ENCODE data around the gene ACADVL.

The ACADVL gene

GRCh38 chr17:7215652-7216180 is 4.0 kb upstream of the ACADVL start:
- DNase-seq (ENCODE audit: insufficient read length, low spot score) = no peak

DNA sequence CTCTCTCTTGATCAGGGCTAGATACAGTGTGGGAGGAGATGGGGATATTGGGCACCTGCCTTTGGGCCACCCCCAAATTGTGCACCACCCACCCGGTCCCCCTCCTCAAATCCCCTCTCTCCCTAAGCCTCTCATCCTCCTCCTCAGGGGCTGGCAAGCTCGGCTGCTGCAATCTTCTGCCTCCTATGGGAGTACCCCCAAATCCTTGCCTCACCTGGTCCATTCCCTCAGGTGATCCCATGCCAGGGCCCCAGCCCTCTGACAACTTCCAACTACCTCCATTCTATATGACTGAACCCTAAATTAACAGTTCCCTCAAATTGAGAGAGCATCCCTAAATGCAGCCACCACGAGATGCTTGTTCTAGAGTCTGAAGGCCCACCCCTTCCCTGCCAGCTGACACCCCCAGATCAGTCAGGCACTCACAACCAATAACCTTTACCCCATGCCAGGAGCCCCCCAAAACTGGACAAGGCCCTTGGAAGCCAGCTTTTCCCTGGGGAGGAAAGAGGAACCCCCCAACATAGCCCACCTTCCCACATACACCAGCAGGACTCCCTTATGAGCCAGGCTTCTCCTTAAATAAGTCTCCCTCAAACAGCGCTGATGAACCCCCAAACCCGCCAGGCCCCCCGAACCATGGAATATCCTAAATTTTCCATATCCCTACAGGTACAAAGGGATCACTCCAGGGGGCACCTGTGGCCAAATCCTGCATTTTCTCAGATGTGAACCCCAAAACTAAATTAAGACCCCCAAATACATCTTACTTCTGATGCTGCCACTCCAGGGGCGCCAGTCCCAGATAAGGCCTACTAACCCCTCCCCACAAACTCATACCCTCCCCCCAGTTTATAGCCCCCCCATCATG is 3.3 kb upstream of the ACADVL start:
- DNase-seq (ENCODE audit: insufficient read length, low spot score) = no peak
- FAIRE-seq = no peak

More at GRCh38 chr17:7215652-7216180, 4.0 kb upstream of the ACADVL start:
- FAIRE-seq = no peak

DNA sequence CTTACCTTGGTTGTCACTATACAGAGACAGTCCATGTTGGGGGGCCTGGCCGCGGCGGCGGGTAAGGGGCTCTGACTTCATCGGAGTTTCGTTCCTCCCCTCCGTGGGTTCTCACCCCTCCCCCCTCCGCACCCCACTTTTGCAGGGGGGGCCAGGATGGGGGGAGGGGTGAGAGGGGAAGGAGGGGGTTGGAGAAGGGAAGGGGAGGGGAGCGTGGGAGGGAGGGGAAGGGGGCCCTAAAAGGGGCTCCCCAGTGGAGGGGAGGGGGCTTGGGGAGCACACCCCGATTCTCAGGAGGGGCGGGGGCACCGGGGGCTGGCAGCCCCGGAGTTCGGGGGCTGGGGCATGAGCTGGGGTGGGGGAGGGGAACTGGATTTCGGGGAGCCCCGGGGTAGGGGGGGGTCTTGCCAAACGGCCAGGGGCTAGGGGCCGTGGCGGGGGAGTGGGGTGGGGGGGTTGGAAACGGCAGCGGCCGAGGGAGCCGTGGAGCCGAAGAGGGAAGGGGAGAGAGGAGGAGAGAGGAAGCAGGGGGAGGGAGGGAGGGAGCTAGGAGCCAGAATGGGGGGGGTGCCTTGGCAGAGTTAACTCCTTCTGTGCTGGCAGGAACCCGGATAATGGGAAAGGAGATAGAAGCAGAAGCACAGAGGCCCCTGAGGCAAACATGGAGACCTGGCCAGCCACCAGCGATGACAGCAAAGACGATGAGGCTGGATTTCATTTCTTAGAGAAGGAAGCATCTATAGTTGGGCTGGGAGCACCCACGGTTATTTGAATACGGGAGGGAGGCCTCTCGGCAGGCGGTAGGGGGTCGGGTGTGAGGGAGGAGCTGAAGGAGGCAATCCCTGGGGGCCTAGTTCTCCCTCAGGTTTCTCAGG is 2.4 kb upstream of the ACADVL start:
- FAIRE-seq (no peak), DNase-seq (ENCODE audit: insufficient read length, low spot score) (no peak)

DNA sequence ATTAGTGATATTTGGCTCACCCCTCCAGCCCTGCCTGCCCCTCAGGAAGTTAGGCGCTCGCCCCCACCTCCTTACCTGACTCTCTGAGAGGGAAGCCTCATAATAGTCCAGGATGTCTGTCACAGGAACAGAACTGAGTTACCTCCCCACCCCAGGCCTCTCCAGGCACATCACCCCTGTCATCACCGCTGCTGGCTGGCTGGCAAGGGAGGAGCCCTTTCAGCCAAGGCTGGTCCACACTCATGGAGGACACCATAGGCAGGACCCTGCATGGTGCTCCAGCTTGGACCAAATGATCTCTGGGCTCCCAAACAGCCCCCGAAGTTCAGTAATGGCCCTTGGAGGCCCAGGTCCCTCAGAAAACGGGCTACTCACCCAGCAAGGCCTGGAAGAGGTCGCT is 1.6 kb upstream of the ACADVL start:
- FAIRE-seq (no peak), DNase-seq (ENCODE audit: insufficient read length, low spot score) (no peak)

DNA sequence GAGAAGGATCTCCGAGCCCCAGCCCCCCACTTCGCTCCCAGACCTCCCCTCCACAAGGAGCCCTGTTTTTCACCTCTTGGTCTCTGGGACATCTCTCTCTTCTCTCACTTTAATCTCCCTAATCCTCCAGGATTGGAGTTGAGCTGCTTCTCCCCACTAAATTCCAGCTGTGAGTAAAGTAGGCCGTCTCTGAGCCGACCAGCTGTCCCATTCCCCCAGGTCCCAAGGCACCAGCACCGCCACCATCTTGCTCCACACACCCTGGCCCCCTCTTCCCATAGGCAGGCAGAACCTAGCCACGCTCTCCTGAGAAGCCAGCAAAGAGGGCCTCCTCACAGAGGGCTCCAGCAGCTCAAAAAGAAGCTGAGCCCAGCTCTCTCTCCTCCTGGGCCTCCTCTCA is 980 bp upstream of the ACADVL start:
- FAIRE-seq (no peak), DNase-seq (ENCODE audit: insufficient read length, low spot score) (no peak)

- no peak for FAIRE-seq
- no peak for DNase-seq (ENCODE audit: insufficient read length, low spot score)
Observed at GRCh38 chr17:7219229-7219811, 418 bp upstream of the ACADVL start.

GRCh38 chr17:7220593-7221277 is 997 bp downstream of the ACADVL start:
- FAIRE-seq = no peak
- no peak for DNase-seq (ENCODE audit: insufficient read length, low spot score)

DNA sequence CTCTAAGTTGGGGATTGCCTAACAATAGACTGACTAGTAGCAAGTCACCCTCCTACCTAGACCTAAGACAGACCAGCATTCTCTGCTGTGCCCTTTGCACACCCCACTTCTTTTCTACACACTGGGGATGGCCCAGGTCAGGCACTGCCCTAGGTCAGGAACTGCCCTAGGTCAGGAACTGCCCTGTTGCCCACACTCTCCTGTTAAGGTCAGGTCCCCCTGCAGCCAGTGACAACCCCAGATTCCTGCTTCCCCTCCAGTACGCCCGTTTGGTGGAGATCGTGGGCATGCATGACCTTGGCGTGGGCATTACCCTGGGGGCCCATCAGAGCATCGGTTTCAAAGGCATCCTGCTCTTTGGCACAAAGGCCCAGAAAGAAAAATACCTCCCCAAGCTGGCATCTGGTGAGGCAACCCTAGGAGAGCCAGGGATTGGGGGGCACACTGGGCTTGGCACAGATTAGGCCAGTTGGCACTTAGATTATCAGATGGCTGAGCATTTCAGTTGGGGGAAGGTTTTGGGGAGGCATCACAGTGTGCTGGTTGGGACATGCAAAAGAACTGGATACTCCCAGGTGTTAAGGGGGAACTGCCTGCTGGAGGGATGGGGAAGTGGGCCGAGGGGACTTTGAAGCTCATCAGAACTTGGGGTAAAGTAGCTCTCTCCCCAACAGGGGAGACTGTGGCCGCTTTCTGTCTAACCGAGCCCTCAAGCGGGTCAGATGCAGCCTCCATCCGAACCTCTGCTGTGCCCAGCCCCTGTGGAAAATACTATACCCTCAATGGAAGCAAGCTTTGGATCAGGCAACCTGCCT is 1.7 kb downstream of the ACADVL start:
- DNase-seq (ENCODE audit: insufficient read length, low spot score) = no peak
- peak; percentile 69 for FAIRE-seq

GRCh38 chr17:7222093-7222971 is 2.6 kb downstream of the ACADVL start:
- DNase-seq (ENCODE audit: insufficient read length, low spot score) (no peak), FAIRE-seq (no peak)

- DNase-seq (ENCODE audit: insufficient read length, low spot score) = no peak
- FAIRE-seq = no peak
Observed at GRCh38 chr17:7222972-7223292, 3.2 kb downstream of the ACADVL start.

- DNase-seq (ENCODE audit: insufficient read length, low spot score) (no peak), FAIRE-seq (no peak)
Observed at GRCh38 chr17:7223375-7223774, 3.6 kb downstream of the ACADVL start.

GRCh38 chr17:7224110-7224509 is 4.4 kb downstream of the ACADVL start:
- no peak for DNase-seq (ENCODE audit: insufficient read length, low spot score)

DNA sequence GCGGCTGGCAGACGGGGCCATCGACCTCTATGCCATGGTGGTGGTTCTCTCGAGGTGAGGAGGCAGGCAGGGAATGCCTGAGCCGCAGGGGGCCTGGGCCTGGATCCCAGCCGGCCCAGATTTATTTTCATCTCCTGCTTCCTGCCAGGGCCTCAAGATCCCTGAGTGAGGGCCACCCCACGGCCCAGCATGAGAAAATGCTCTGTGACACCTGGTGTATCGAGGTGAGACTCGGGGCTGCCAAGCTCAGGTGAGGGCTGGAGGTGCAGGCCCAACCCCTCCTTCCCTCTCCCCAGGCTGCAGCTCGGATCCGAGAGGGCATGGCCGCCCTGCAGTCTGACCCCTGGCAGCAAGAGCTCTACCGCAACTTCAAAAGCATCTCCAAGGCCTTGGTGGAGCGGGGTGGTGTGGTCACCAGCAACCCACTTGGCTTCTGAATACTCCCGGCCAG is 4.9 kb downstream of the ACADVL start:
- DNase-seq (ENCODE audit: insufficient read length, low spot score) (no peak), FAIRE-seq (no peak)

More at GRCh38 chr17:7224110-7224509, 4.4 kb downstream of the ACADVL start:
- FAIRE-seq = no peak

DNA sequence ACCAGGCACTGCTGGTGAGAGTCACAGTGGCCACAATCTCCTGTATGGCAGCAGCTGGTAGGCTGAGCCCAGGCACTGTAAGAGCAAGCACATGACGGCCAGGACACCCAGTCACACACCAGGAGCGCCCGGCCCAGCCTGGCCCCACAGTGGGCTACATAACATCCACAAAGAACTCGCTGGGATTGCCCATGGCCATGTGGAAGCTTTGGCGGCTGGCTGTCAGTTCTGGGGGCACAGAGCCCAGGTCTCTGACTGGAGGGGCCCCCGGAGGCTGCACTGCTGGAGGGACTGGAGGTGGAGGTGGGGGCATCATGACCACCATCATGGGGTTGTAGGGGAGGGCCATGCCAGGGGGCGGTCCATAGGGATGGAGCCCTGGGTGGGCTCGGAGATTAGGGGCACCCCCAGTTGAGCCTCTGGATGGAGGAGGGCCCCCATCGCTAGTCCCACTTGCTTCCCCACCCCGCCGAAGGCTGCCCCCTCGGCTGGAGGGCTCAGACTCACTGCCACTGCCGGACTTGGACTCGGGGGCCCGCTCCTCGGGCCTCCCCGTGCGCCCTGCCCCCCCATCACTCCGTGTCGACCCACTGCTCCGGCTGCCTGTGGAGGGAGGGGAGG is 6.1 kb downstream of the ACADVL start:
- FAIRE-seq (no peak), DNase-seq (ENCODE audit: insufficient read length, low spot score) (no peak)

DNA sequence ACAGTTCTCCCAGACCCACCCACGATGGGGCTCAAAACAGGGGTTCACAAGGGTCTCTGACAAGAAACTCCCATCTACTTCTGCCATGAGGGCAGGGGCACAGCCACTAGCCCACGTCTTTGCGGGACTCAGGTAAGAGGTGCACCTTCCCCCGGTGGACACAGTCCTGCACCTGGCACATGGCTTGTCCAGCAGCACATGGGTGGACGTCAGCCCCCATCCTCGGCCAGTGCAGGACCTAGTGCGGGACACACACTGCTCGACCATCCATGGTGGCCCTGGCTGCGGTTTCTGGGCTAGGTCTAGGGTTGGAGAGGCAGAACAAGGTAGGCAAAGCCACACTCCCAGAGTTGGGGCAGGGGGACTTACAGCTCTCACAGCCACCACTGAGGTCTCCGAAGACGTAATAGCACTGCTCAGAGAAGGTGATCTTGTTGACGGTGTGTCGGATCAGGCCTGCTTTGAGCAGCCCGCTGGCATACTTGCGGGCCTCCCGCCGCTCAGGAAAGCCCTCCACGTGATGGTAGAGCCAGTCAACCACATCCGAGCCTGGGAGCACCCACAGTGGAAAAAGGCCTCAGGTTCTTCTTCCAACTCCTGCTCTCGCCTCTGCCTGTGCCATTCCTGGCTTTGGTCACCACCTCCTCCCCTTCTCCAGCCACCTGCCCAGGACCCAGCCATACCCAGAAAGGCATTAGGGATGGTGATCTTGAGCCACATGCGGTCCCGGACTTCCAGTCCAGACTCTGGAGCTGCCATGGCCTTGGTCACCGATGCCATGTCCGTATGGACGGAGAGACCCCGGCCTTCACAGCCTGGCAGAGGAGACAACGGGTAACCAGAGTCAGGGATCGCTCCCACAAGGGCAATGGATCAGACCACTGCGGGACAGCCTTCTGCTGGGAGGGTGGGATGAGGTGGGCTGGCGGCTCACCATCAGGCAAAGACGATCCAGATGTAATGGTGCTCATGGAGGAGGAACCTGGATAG is 7.3 kb downstream of the ACADVL start:
- no peak for DNase-seq (ENCODE audit: insufficient read length, low spot score)
- FAIRE-seq = peak; percentile 13

- FAIRE-seq (no peak), DNase-seq (ENCODE audit: insufficient read length, low spot score) (no peak)
Observed at GRCh38 chr17:7228920-7229319, 9.2 kb downstream of the ACADVL start.

DNA sequence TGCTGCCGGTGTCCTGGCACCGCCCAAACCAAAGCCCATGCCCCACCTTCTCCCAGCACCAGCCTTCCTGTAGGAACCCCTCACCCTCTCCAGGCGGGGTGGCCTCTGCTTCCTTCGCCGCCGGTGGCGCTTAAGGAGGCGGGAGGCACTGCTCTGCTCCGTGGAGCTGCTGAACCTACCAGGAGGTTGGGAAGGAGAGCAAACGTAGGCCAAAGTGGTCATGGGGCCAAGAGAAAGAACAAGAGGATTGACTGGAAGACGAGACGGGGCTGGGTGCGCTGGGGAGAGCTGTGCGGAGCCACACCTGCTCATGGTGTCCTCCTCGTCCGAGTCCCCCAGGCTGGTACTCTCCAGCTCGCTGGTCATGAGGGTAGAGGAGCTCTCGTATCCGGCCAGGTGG is 9.8 kb downstream of the ACADVL start:
- FAIRE-seq = no peak

More for the DNA sequence above, 9.8 kb downstream of the ACADVL start:
- DNase-seq (ENCODE audit: insufficient read length, low spot score) = no peak
